NCI-H524 treated with DMSO at 0.1 percent for 48 hours (cell line): ENCODE results near the gene RRBP1.

Experiments
- DNase-seq: peaks from one replicate; lab custom pipeline; 2025; lab: John Stamatoyannopoulos, UW

Gene RRBP1

GRCh38 chr20:17682889-17683198, 802 bp upstream of the RRBP1 start:
- DNase-seq, result no peak

- DNase-seq, result no peak
These were observed 328 bp downstream of the RRBP1 start for GRCh38 chr20:17681726-17682102.

DNA sequence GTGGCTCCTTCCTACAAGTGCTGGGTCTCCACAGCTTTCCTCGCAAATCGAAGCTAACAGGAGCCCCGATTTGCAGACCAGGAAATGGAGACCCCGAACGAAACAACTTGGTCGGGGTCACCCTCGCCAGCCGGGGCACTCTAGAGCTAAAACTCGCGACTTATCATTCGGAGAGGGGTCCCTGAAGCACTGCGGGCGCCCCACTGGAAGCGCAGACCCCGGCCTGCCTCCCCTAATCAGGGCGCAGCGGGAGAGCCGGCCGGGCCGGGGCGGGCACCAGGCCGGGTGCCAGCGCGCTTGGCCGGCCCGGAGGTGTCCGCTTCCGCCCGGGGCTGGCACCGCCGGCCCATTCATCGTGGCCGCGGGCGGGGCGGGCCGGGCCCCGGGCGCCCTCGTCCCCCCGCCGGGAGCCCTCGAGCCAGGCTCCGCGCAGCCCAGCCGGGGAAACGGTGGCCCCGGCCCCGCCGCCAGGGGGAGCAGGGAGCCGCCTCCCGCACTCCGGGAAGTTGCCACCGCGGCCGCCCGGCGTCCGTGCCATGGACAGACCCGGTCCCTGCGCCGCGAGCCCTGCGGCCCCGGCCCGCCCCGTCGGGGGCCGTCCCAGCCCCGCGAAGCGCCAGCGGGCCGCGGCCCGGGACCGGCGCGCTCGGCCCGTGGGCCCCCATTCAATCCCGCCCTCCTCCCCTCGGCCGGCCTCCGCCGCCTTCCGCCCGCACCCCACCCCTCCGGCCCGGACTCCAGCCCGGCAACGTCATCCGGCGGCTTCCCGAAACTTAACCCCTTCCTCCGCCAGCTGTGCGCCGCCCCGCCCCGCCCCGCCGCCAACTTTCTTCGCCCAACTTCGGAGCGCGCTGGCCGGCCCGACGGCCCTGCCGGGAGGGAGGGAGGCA, 961 bp downstream of the RRBP1 start:
- DNase-seq, result no peak

DNA sequence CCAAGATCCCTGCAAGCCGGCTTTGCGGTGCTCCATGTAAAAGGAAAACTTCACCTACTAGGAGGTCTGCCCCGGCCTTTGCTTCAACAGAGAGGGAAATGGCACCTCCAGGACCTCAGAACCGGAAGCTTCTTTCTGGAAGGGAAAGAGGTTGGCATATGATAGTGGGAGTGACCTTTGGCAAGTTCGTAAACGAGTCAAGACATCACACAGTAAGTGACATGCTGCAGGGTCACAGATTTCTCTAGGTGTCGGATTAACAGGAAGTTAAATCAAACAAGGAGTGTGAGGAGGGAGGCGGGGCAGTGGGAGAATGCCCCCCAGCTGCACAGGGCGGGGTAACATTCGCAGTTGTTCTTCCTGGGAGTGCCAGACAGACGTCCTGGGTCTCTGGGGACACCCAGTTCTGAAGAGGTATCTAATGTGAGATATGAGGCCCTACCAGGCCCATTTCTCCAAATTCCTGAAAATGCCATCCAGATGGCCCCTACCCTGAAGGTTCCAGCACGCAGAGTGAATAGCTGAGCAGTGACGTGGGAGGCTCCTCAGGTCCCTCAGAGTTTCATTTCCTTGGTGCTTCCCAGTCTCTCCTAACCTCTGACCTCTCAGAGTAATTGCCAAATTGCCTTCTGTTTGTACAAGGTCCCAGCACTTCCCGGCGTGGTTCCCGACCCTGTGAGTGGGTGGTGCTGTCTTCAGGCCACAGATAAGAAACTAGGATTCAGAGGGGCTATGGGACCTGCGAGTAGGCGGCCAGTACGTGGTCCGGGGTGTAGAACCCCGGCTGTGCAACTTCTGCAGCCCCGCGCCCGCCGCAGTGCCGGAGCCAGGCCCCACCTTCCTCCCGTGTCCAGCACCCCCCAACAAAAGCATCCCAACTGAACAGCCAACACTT, 1.9 kb downstream of the RRBP1 start:
- peak; percentile 26 for DNase-seq

DNA sequence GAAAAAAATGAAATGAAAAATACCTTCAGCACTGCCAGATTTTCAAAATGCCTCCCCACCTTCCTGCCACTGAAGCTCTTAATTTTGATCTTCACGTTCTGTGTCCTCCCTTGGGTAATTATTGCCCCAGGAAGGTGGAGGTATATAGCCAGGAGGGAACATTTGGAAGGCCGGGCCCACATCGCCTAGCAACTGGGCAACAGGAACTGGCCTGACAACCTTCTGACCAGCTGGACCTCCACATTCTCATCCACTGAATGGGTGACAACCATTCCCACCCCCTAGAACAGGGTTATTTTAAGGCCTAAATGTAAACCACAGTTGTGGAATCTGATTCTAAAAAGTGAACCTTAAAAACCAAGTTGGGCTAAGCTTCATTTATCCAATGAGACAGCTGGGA, 3.2 kb downstream of the RRBP1 start:
- DNase-seq, result no peak

DNA sequence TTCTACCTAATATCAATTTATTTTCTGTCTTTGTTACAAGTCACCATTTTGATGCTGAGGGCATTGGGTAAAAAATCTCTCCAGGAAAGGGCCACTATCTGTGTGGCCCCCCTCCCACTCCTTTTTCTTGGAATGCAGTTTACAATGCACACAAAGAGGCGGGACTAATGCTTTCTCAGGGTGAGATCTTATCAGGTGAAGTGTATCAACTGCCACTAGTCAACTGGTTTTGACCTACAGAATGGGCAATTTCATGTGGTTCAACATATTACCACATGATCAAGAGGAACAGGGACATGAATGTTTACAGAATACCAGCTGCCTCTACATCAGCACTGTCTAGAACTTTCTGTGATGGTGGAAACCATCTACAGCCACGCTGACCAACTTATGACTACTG, 3.7 kb downstream of the RRBP1 start:
- DNase-seq, result no peak

- DNase-seq, result no peak
These were observed 5.1 kb downstream of the RRBP1 start for GRCh38 chr20:17676942-17677341.

DNA sequence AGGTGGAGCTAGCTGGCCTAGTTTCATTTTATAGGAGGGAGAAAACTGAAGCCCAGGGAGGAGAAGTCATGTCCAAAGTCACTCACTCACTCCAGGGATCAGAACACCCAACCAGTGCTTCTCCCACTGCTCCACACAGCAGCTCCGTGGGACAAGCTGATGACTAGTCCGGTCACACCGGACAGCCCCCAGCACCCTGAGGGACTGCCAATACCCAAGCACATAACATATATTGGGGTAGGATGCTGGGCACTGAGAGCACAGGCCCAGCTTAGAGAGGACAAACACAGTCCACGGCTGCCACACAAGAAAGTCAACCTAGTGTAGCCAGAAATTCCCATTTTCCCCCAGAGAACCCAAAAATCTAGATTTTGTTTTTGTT, 5.7 kb downstream of the RRBP1 start:
- no peak for DNase-seq

GRCh38 chr20:17675519-17676377, 6.3 kb downstream of the RRBP1 start:
- no peak for DNase-seq

- no peak for DNase-seq
These were observed 7.1 kb downstream of the RRBP1 start for GRCh38 chr20:17674722-17675518.

GRCh38 chr20:17673084-17673483, 9.0 kb downstream of the RRBP1 start:
- no peak for DNase-seq

DNA sequence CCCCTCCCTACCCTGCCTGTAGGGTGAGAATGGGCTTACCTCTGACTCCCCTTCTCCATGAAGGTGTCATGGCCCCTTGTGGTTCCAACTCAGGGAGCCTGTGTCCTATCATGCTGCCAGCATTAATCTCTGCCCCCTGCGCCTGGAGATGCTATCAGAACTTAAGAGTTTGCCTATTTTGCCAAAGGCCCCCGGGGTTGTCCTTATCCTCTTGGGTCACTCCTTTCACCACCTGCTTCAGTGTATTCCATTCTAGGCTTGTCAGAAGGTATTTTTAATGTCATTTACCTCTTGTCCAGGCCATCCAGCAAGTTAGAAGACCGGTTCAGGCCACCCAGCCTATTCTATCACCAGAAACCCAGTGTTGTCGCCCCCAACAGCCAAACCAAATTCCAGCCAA, 10.5 kb downstream of the RRBP1 start:
- no peak for DNase-seq

DNA sequence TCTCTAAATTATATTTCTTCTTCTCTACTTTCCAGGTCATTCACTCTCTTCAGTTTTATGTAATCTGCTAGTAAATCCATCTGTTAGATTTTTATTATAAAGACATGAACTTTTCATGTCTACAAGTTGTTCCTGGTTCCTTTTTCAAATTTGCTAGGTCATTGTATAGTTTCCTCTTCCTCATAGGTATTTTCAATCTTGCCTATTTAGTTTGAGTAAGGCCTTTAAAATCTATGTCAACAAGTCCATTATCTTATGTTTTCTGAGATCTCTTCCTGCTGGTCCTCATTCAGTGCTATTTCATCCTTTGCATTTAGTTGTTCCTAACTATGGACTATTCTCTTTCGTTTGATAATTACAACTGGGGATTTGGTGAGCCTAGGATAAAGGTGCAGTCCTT, 11.0 kb downstream of the RRBP1 start:
- DNase-seq, result no peak

GRCh38 chr20:17669306-17669931, 12.6 kb downstream of the RRBP1 start:
- no peak for DNase-seq

DNA sequence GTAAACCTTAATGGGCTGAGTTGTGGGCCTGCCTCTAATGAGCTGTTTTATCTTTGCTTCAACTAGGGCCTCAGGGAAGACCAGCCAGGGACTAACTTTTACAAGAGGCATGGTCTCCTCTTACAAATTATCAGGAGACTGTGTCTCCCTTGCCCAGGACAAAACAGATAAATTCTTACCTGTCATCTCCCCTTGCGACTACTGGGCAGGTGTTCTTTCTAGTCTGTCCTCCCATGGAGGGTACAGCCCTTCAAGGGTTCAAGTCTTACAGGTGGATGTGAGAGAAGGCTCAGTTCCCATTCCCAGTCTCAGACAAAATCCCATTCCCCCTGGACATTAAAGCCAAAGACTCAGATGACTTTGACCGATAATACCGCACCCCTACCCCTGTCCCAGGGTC, 13.6 kb downstream of the RRBP1 start:
- no peak for DNase-seq

DNA sequence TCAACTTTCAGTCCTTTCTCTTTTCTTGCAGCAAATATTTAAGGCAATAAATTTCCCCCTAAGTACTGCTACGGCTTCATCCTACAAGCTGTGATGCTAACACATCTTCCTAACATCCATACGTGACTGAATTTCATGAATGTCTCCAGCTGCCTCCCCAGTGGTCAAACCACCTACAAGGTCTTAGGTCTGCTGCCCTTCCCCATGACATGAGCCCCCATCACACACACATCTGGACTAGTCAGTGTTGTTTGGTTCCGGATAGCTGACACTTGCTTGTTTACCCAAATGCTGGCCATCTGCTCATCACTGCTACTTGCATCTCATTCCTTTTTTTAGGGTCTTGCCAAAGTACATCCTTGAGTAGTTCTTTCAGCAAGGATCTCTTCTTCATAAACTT, 14.6 kb downstream of the RRBP1 start:
- no peak for DNase-seq

DNA sequence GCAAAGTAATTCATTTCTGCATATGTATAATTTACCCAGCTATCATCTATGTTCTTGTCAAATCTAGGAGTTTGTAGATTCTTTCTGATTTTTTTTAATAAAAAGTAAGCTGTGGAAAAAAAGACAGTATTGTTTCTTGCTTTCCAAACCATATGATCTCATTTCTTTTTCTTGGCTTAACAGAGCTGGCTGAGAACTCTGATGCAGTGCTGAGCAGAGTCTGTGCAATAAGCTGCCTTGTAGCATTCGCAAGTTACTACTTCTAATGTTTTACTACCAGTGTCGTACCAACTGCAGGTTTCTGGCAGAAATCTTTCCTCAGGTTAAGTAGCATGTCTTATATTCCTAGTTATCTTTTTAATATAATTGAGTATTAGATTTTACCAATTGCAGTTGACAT, 15.6 kb downstream of the RRBP1 start:
- DNase-seq, result no peak

DNA sequence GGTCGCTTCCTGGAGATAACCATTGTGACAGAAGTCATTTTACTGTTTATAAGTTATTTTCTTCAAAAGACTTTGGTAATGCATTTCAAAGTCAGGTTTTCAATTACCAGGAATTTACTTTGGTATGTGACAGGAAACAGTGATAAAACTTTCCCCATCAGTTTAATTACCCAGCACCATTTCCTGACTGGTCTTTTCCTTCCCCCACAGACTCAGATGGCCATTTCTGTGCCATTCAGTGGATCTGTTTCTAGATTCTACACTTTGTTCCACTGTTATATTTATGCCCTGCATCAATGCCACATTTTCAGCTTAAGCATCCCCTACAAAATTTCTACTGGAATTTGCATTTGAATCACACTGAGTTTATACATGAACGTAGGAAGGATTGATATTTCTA, 16.3 kb downstream of the RRBP1 start:
- DNase-seq, result no peak

DNA sequence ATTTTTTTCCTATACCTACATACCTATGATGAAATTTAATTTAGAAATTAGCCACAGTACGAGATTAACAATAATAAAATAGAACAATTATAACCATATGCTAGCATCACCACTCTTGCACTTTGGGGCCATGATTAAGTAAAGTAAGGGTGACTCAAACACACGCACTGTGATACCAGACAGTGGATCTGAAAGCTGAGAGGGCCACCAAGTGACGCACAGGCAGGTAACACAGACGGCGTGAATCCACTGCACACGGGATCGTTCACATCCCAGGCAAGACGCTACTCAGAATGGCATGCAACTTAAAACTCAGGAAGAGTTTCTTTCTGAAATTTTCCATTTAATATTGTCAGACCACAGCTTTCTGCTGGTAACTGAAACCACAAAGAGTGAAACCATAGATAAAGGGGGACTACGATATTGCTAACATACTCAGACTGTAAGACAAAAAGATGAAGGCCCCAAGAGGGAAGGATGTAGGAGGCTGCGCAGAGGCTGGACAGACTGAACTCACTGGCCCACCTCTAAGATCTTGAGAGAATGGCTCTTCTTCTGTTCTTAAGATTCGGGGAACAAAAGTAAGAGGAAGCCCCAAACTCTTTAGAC, 17.9 kb downstream of the RRBP1 start:
- DNase-seq, result no peak

- DNase-seq, result no peak
These were observed 18.6 kb downstream of the RRBP1 start for GRCh38 chr20:17663486-17663885.

- DNase-seq, result no peak
These were observed 19.0 kb downstream of the RRBP1 start for GRCh38 chr20:17663040-17663399.
